K562 (cell line): ENCODE results near the gene VARS1. TPM values are rescaled to one million over a fixed set of nuclear protein-coding genes. Genes with fewer than 3 reads are reported as not detected.

Experiments used
- BRF1 ChIP-seq: IDR thresholded peaks from 3 replicates; pipeline ENCODE4 v1.6.1; 2011; ENCODE audit warnings: borderline replicate concordance, mild to moderate bottlenecking; ENCODE audit not compliant: insufficient read length; ENCODE audit errors: extremely low read depth
- CBX2 ChIP-seq: fragments of 200-600 bp; sonication (generic); IDR thresholded peaks from one replicate; pipeline ENCODE4 v1.6.1; 2012; ENCODE audit warnings: mild to moderate bottlenecking, low read length, inconsistent platforms; ENCODE audit not compliant: insufficient read depth, poor library complexity, severe bottlenecking
- CHD4 ChIP-seq: fragments of 200-600 bp; sonication (generic); IDR thresholded peaks from 3 replicates; pipeline ENCODE4 v1.6.1; 2012; ENCODE audit warnings: low read depth, mild to moderate bottlenecking, mixed read lengths, low read length, inconsistent platforms; ENCODE audit not compliant: insufficient read depth, insufficient replicate concordance, poor library complexity, severe bottlenecking
- CREM ChIP-seq: IDR thresholded peaks from 2 replicates; pipeline ENCODE4 v1.6.1; 2014; ENCODE audit warnings: antibody characterized with exemption, low read depth
- E2F4 ChIP-seq: sonication (generic); formaldehyde crosslinking; IDR thresholded peaks from 2 replicates; pipeline ENCODE4 v1.8.0; 2022; ENCODE audit warnings: mild to moderate bottlenecking, low read depth, missing genetic modification reagents
- ETS2 ChIP-seq: IDR thresholded peaks from 2 replicates; pipeline ENCODE4 v1.6.1; 2016; ENCODE audit warnings: borderline replicate concordance, missing genetic modification characterization, mild to moderate bottlenecking, moderate library complexity, missing compliant biosample characterization; ENCODE audit not compliant: poor library complexity, severe bottlenecking
- HMG20A ChIP-seq: fragments of 450-650 bp; formaldehyde crosslinking; conservative IDR thresholded peaks from 2 replicates; pipeline ENCODE4 v1.4.0; 2020; ENCODE audit warnings: mild to moderate bottlenecking, mixed read lengths
- NR4A1 ChIP-seq, 2 experiments: fragments of 250-450 bp in 1 of 2; fragments of 450-650 bp in 1 of 2; sonication (Bioruptor Pico) in 1 of 2; IDR thresholded peaks; 2 replicates each; pipeline versions ENCODE4 v1.4.0 to v1.6.1; 2016 to 2020; ENCODE audit warnings: mild to moderate bottlenecking in 2 of 2, missing compliant biosample characterization in 1 of 2, missing genetic modification characterization in 1 of 2, moderate library complexity in 1 of 2
- PBX2 ChIP-seq, 2 experiments: IDR thresholded peaks in 1 of 2; conservative IDR thresholded peaks in 1 of 2; 2 replicates each; pipeline ENCODE4 v1.6.1; 2016; ENCODE audit warnings: low read depth in 2 of 2, mild to moderate bottlenecking in 1 of 2, missing compliant biosample characterization in 1 of 2, missing genetic modification characterization in 1 of 2, moderate library complexity in 1 of 2
- PHTF2 ChIP-seq: fragments of 250-450 bp; sonication (Bioruptor Pico); IDR thresholded peaks from 2 replicates; pipeline ENCODE4 v1.5.0; 2021; ENCODE audit warnings: mild to moderate bottlenecking
- RBM39 ChIP-seq: fragments of 200-400 bp; formaldehyde crosslinking; optimal IDR thresholded peaks from 2 replicates; pipeline ENCODE3; 2018; ENCODE audit warnings: low read depth, low read length
- RHOXF2B ChIP-seq: fragments of 250-450 bp; sonication (Bioruptor Pico); conservative IDR thresholded peaks from 2 replicates; pipeline ENCODE4 v1.5.1; 2021
- SP1 ChIP-seq: sonication (generic); formaldehyde crosslinking; IDR thresholded peaks from 2 replicates; pipeline ENCODE4 v1.8.1; 2022; ENCODE audit warnings: mild to moderate bottlenecking, missing genetic modification reagents
- ZNF274 ChIP-seq: IDR thresholded peaks from 2 replicates; pipeline ENCODE4 v1.6.1; 2011; ENCODE audit warnings: low read depth, mild to moderate bottlenecking, low read length, moderate library complexity, borderline replicate concordance
- polyA plus RNA-seq, 8 experiments: library from polyadenylated mRNA; depleted of rRNA in 4 of 8; stranded (reverse) in 5 of 8; unstranded in 3 of 8; fragments of >200 nt; fragmentation: Nextera tagmentation in 2 of 8; fragmentation: Illumina TruSeq in 1 of 8; extraction: Ambion mirVana in 2 of 8; extraction: Trizol in 1 of 8; gene quantifications; 2 replicates each; pipeline versions ENCODE4 v1.2.1 to v1.2.3, GENCODE V29; 2011 to 2014; ENCODE audit warnings: inconsistent platforms in 1 of 8, missing spikeins in 1 of 8
- total RNA-seq, 7 experiments: library from RNA; depleted of rRNA in 6 of 7; stranded (reverse); fragments of >200 nt in 6 of 7; fragmentation: Illumina TruSeq in 2 of 7; extraction: Trizol in 2 of 7; gene quantifications; 2 replicates each; pipeline versions ENCODE4 v1.2.1 to v1.2.3, GENCODE V29; 2011 to 2021; ENCODE audit warnings: low replicate concordance in 1 of 7
- TF ChIP-seq, protein P1 (sequence below): fragments of 250-450 bp; sonication (Bioruptor Pico); IDR thresholded peaks from 2 replicates; pipeline ENCODE4 v1.4.0; 2020; ENCODE audit warnings: mild to moderate bottlenecking, moderate library complexity
- TF ChIP-seq, protein P2 (sequence below): fragments of 250-450 bp; sonication (Bioruptor Pico); IDR thresholded peaks from 2 replicates; pipeline ENCODE4 v1.5.0; 2022; ENCODE audit warnings: mild to moderate bottlenecking

The VARS1 gene
- total and polyA plus RNA-seq, 9 of the 15 experiments (the other 6 are each of a cell fraction or from before 2014, with no cell fraction given), result 2.9 to 488 (median 130) TPM

- no peak for TF ChIP-seq E2F4
- peak; percentile 92 for TF ChIP-seq ETS2 (tag)
- TF ChIP-seq PHTF2 (CRISPR knock-in tag), result no peak
- no peak for TF ChIP-seq NR4A1 (CRISPR knock-in tag; IDR thresholded peaks at IDR 0.05)
- TF ChIP-seq NR4A1 (tag; IDR thresholded peaks at IDR 0.05), result peak; percentile 93
- no peak for TF ChIP-seq PBX2 (CRISPR knock-in tag; IDR thresholded peaks at IDR 0.05; ENCODE audit: low read depth)
- peak; percentile 82 for TF ChIP-seq PBX2 (tag; conservative IDR thresholded peaks at IDR 0.05; ENCODE audit: low read depth)
- no peak for TF ChIP-seq BRF1
- peak; percentile 70 for TF ChIP-seq CREM
- TF ChIP-seq RBM39, result no peak
- TF ChIP-seq CHD4, result no peak
- TF ChIP-seq, protein P1, sequence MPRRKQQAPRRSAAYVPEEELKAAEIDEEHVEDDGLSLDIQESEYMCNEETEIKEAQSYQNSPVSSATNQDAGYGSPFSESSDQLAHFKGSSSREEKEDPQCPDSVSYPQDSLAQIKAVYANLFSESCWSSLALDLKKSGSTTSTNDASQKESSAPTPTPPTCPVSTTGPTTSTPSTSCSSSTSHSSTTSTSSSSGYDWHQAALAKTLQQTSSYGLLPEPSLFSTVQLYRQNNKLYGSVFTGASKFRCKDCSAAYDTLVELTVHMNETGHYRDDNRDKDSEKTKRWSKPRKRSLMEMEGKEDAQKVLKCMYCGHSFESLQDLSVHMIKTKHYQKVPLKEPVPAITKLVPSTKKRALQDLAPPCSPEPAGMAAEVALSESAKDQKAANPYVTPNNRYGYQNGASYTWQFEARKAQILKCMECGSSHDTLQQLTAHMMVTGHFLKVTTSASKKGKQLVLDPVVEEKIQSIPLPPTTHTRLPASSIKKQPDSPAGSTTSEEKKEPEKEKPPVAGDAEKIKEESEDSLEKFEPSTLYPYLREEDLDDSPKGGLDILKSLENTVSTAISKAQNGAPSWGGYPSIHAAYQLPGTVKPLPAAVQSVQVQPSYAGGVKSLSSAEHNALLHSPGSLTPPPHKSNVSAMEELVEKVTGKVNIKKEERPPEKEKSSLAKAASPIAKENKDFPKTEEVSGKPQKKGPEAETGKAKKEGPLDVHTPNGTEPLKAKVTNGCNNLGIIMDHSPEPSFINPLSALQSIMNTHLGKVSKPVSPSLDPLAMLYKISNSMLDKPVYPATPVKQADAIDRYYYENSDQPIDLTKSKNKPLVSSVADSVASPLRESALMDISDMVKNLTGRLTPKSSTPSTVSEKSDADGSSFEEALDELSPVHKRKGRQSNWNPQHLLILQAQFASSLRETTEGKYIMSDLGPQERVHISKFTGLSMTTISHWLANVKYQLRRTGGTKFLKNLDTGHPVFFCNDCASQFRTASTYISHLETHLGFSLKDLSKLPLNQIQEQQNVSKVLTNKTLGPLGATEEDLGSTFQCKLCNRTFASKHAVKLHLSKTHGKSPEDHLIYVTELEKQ (CRISPR knock-in tag), result no peak
- no peak for TF ChIP-seq ZNF274
- peak; percentile 97 for TF ChIP-seq SP1 (CRISPR knock-in tag)
- TF ChIP-seq, protein P2, sequence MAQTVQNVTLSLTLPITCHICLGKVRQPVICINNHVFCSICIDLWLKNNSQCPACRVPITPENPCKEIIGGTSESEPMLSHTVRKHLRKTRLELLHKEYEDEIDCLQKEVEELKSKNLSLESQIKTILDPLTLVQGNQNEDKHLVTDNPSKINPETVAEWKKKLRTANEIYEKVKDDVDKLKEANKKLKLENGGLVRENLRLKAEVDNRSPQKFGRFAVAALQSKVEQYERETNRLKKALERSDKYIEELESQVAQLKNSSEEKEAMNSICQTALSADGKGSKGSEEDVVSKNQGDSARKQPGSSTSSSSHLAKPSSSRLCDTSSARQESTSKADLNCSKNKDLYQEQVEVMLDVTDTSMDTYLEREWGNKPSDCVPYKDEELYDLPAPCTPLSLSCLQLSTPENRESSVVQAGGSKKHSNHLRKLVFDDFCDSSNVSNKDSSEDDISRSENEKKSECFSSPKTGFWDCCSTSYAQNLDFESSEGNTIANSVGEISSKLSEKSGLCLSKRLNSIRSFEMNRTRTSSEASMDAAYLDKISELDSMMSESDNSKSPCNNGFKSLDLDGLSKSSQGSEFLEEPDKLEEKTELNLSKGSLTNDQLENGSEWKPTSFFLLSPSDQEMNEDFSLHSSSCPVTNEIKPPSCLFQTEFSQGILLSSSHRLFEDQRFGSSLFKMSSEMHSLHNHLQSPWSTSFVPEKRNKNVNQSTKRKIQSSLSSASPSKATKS (CRISPR knock-in tag), result no peak
- TF ChIP-seq HMG20A (CRISPR knock-in tag), result no peak
- TF ChIP-seq RHOXF2B (CRISPR knock-in tag), result no peak
- TF ChIP-seq CBX2, result no peak
Measured at GRCh38 chr6:31795616-31796298, at the start of gene VARS1 (continued).
